Neuron (in vitro differentiated cells): Measurements from ENCODE around the gene PIEZO2.

ENCODE experiments used
- H2AFZ ChIP-seq: one replicate; pipeline ENCODE4 v1.6.1; 2013; ENCODE audit warnings: low read depth, mild to moderate bottlenecking, inconsistent platforms, low read length, moderate library complexity
- H3K27me3 ChIP-seq: one replicate; pipeline ENCODE4 v1.6.1; 2013; ENCODE audit warnings: low read length; ENCODE audit not compliant: insufficient read depth
- H3K36me3 ChIP-seq: one replicate; pipeline ENCODE4 v1.6.1; 2013; ENCODE audit warnings: low read length; ENCODE audit not compliant: insufficient read depth
- H3K4me1 ChIP-seq: one replicate; pipeline ENCODE4 v1.6.1; 2013; ENCODE audit warnings: low read length; ENCODE audit not compliant: insufficient read depth
- H3K4me3 ChIP-seq: 2 replicates; pipeline ENCODE4 v1.5.1; 2013; ENCODE audit warnings: mild to moderate bottlenecking, low read length, moderate library complexity
- H3K9me3 ChIP-seq: one replicate; pipeline ENCODE4 v1.6.1; 2013; ENCODE audit warnings: low read length

The PIEZO2 gene

DNA sequence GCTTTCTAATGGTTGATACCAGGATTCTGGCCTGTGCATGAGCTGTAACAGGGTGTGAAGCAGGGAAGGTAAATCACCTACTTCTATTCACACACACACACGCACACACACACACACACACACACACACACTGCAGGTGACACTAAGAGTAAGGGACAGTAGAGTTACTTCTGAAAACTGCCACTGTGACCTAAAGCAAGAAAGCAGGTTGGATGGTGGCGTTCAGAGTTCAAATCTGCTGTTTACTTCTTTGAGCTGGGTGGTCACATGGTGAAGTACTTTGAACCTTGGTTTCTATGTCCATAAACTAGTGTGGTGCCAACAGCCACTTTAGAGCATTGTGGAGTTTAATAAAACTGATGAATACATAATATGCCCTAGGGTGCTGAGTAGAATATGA lies 248.0 kb downstream of the PIEZO2 start:
- Histone ChIP-seq H3K9me3 (no peaks in the 10 kb centered on the region), H3K4me1 (no peaks in the 10 kb centered on the region), H3K27me3 (no peaks in the 10 kb centered on the region), H3K36me3 (no peaks in the 10 kb centered on the region), H2AFZ (no peak overlapping the region), H3K4me3 (no peak overlapping the region)

DNA sequence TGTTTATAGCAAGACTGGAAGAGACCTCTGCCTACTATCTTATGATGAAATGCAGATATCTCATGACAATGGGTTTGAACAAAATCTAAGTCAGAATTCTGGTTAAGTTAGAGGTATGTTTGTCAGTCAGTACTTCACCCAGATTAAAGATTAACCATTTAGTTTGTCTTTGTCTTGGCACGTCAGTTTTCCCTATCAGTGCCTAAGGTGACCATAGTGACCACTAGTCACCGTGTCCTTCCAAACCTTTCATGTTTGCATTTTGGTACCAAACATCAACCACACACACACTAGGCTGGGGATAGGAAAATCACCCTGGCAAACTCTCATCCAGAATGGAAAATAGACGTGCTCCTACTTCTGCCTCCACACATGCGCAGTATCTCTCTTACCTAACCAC lies 248.9 kb downstream of the PIEZO2 start:
- Histone ChIP-seq H3K27me3 (no peaks in the 10 kb centered on the region), H3K4me1 (no peaks in the 10 kb centered on the region), H3K9me3 (no peaks in the 10 kb centered on the region), H3K4me3 (no peak overlapping the region), H3K36me3 (no peaks in the 10 kb centered on the region), H2AFZ (no peak overlapping the region)

DNA sequence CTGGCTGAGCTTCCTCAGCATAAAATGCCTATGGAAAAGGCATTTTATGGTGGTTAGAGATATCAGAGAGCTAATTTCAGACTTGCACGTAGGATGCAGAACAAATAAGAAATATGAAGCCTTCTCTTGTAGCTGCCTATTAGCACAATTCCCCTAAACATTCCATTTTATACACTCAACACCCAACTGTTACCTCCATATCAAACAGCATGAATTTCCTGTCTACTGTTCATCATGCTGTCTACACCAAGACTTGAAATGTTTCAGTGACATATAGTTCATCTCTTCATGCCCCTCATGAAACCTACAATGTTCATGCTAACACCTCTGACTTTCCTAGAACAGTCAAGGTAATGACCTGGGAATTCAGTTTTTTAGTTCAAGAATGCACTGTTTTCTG lies 249.9 kb downstream of the PIEZO2 start:
- Histone ChIP-seq H3K4me3 (no peak overlapping the region), H3K27me3 (no peaks in the 10 kb centered on the region), H3K4me1 (no peaks in the 10 kb centered on the region), H3K36me3 (no peaks in the 10 kb centered on the region), H3K9me3 (no peaks in the 10 kb centered on the region), H2AFZ (no peak overlapping the region)

DNA sequence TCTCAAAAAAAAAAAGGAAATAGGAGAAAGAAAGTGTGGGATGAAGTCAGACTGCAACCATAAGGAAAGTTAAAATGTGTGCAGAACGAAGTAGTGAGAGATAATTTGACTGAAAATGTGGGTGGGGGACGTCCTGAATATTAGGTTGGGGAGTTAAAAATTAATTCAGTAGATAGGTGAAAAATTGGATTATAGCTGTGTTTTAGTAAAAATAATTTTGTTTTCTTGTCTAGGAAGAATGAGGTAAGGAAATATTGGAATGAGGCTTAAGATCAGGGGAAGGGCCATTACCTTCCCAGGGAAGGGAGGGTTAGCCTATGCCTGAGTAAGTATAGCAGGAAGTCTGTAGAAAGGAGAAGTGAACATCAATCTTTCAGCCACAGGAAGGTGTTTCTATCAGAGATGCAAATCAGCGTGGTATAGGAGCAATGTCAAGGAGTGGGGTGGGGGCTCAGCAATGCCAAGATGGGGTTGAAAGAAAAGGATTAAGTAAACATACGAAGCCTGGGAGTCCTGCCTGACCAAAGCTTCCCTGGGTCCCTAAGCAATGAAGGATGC lies 250.9 kb downstream of the PIEZO2 start:
- H3K27me3 ChIP-seq = no peaks in the 10 kb centered on the region
- no peaks in the 10 kb centered on the region for H3K36me3 ChIP-seq
- H2AFZ ChIP-seq = no peak overlapping the region
- no peaks in the 10 kb centered on the region for H3K9me3 ChIP-seq
- H3K4me1 ChIP-seq = no peaks in the 10 kb centered on the region
- H3K4me3 ChIP-seq = no peak overlapping the region

DNA sequence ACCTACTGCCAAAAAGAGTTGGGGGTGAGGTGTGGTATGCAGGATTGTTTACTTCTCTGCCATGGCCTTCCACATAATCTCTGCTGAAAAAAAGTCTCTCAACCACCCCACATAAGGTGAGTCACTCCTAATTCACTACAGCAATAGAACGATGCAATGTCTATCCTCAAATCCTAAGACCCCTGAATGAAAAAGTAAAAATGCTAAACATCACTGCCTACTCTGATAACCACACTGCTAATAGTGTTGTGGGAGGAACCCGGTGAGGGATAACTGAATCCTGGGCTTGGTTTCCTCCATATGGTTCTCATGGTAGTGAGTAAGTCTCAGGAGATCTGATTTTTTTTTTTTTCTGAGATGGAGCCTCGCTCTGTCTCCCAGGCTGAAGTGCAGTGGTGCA lies 252.5 kb downstream of the PIEZO2 start:
- no peaks in the 10 kb centered on the region for H3K36me3 ChIP-seq
- no peak overlapping the region for H2AFZ ChIP-seq
- no peaks in the 10 kb centered on the region for H3K27me3 ChIP-seq
- no peaks in the 10 kb centered on the region for H3K9me3 ChIP-seq
- no peak overlapping the region for H3K4me3 ChIP-seq
- H3K4me1 ChIP-seq = no peaks in the 10 kb centered on the region

DNA sequence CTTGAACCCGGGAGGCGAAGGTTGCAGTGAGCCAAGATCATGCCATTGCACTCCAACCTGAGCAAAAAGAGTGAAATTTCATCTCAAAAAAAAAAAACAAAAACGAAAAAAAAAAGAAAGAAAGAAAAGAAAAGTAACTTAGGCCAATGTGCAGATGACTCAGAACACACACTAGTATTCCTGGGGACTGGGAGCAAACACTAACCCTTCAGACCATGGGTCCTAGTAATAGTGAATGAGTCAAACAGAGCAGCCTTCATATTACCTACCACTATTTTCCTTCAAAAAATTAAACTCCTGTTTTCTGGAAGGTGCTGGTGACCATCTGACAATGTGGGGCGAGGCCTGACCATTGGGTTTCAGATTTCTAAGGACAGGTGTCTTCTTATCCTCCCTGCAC lies 253.4 kb downstream of the PIEZO2 start:
- Histone ChIP-seq H2AFZ (no peak overlapping the region), H3K4me1 (no peaks in the 10 kb centered on the region), H3K36me3 (no peaks in the 10 kb centered on the region), H3K4me3 (no peak overlapping the region), H3K27me3 (no peaks in the 10 kb centered on the region), H3K9me3 (no peaks in the 10 kb centered on the region)

- H3K36me3 ChIP-seq = no peaks in the 10 kb centered on the region
- no peaks in the 10 kb centered on the region for H3K9me3 ChIP-seq
- no peak overlapping the region for H3K4me3 ChIP-seq
- no peaks in the 10 kb centered on the region for H3K4me1 ChIP-seq
- H3K27me3 ChIP-seq = no peaks in the 10 kb centered on the region
- no peak overlapping the region for H2AFZ ChIP-seq
These were observed 254.9 kb downstream of the PIEZO2 start for GRCh38 chr18:10894501-10894900.

DNA sequence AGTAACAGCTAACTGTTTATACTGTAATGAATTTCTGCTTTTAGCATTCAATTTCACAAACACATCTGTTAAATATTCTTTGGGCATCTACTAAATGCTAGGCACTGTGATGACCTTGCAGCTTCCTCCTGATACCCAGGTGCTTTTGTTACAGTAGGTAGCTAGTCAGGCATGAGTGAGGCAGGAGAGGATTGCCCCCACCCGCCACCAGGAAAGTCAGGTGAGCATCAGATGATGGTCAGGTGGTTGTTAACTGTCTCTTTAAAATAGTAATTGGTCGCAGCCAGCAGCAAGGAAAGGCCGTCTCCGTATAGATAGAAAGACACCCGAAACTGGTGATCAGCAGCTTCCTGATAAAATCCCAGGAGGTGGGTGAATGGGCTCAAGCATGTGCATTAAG lies 255.6 kb downstream of the PIEZO2 start:
- Histone ChIP-seq H2AFZ (no peak overlapping the region), H3K27me3 (no peaks in the 10 kb centered on the region), H3K36me3 (no peaks in the 10 kb centered on the region), H3K4me1 (no peaks in the 10 kb centered on the region), H3K9me3 (no peaks in the 10 kb centered on the region), H3K4me3 (no peak overlapping the region)

GRCh38 chr18:10893196-10893595 lies 256.2 kb downstream of the PIEZO2 start:
- Histone ChIP-seq H3K9me3 (no peaks in the 10 kb centered on the region), H3K4me3 (no peak overlapping the region), H3K36me3 (no peaks in the 10 kb centered on the region), H3K27me3 (no peaks in the 10 kb centered on the region), H2AFZ (no peak overlapping the region), H3K4me1 (no peaks in the 10 kb centered on the region)

DNA sequence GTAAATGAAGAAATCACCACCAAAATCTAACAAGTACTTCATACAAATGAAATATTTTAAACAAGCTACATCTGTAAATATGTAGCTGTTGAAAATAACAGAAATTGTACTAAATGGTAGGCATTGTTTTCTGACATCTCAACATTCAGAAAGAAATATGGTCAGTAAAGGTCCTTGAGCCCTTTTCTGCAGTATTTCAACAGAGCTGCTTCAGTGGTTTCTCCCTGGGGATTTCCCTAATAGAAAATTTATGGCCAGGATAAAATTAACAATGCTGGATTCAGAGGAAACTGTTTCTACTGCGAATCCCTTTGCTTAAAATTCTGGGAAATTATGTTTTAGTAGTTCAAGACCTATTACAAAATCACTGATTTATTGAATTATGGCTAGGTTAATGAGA lies 256.6 kb downstream of the PIEZO2 start:
- Histone ChIP-seq H3K36me3 (no peaks in the 10 kb centered on the region), H2AFZ (no peak overlapping the region), H3K4me1 (no peaks in the 10 kb centered on the region), H3K9me3 (no peaks in the 10 kb centered on the region), H3K27me3 (no peaks in the 10 kb centered on the region), H3K4me3 (no peak overlapping the region)

DNA sequence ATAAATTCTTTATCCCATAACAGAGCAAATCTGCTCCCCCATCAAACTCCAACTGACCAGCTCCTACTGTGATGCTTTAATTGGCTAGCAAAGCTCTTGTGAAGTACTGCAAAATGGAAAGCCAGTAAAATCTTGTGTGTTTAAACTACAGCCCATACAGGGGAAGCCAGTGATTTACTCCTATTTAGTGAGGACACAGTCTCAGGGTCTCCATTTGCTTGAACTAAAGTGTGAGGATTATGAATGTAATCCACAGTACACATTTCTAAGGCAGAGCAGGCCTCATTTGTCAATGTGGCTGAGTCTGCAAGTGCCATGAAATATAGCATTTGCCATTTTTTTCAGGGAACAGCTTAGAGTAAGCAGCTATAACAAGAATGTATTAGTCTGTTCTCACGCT lies 259.3 kb downstream of the PIEZO2 start:
- H3K9me3 ChIP-seq = no peaks in the 10 kb centered on the region
- H3K4me1 ChIP-seq = no peaks in the 10 kb centered on the region

GRCh38 chr18:10878703-10879102 lies 270.7 kb downstream of the PIEZO2 start:
- no peaks in the 10 kb centered on the region for H3K36me3 ChIP-seq
- H3K27me3 ChIP-seq = no peaks in the 10 kb centered on the region
- no peaks in the 10 kb centered on the region for H3K9me3 ChIP-seq
- no peak overlapping the region for H3K4me3 ChIP-seq
- peaks cover 13% of the 10 kb centered on the region for H3K4me1 ChIP-seq
- no peak overlapping the region for H2AFZ ChIP-seq

More for the DNA sequence above, 259.3 kb downstream of the PIEZO2 start:
- Histone ChIP-seq H2AFZ (no peak overlapping the region), H3K4me3 (no peak overlapping the region), H3K27me3 (no peaks in the 10 kb centered on the region), H3K36me3 (no peaks in the 10 kb centered on the region)

DNA sequence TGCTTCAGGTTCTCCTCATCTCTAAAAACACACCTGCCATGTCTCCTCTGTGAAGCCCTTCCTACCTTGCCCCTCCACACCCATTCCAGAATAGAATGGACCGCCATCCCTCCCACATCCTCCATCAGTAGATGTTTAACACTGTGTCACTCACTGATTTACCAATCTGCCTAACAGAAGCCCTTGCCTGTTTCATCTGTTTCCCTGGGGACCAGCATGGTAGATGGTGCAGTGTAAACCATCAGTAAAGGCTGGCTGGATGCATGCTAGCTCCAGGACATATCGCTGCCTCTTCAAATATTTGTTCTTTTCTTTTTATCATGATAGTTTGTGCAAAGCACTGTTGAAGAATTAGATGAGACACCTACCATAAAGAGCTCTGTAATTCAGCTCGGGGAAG lies 271.4 kb downstream of the PIEZO2 start:
- Histone ChIP-seq H2AFZ (no peak overlapping the region), H3K9me3 (no peaks in the 10 kb centered on the region), H3K27me3 (no peaks in the 10 kb centered on the region), H3K4me1 (peaks cover 13% of the 10 kb centered on the region), H3K36me3 (no peaks in the 10 kb centered on the region), H3K4me3 (no peak overlapping the region)

GRCh38 chr18:10875811-10876210 lies 273.6 kb downstream of the PIEZO2 start:
- Histone ChIP-seq H3K9me3 (no peaks in the 10 kb centered on the region), H2AFZ (no peak overlapping the region), H3K4me1 (peaks cover 13% of the 10 kb centered on the region), H3K4me3 (no peak overlapping the region), H3K36me3 (no peaks in the 10 kb centered on the region), H3K27me3 (no peaks in the 10 kb centered on the region)
